ENCODE data around the gene TMPRSS9.

GRCh38 chr19:2355168-2356035 lies 4.7 kb upstream of the TMPRSS9 start:
- TF ChIP-seq POLR2A (IDR thresholded peaks at IDR 0.05) = no peak
- no peak for TF ChIP-seq CTCF (IDR thresholded peaks at IDR 0.05)
